IMR-90 (cell line): Measurements from ENCODE around the gene NTSR2.

ENCODE experiments used
- CEBPB ChIP-seq: IDR thresholded peaks from 2 replicates; pipeline ENCODE4 v1.6.1; 2012; ENCODE audit warnings: low read depth, low read length, improper control_type of control experiment
- CTCF ChIP-seq: conservative IDR thresholded peaks from 2 replicates; pipeline ENCODE4 v1.5.1; 2012; ENCODE audit warnings: mild to moderate bottlenecking, low read depth, low read length, improper control_type of control experiment
- MAZ ChIP-seq: IDR thresholded peaks from 2 replicates; pipeline ENCODE4 v1.6.1; 2012; ENCODE audit warnings: low read depth, mild to moderate bottlenecking, low read length, improper control_type of control experiment, moderate library complexity, borderline replicate concordance
- POLR2A ChIP-seq: IDR thresholded peaks from 2 replicates; pipeline ENCODE4 v1.6.1; 2012; ENCODE audit warnings: mild to moderate bottlenecking, low read depth, low read length

- TF ChIP-seq CTCF (no peak), CEBPB (no peak), MAZ (no peak), POLR2A (no peak)
These were observed 35.7 kb upstream of the NTSR2 start for GRCh38 chr2:11705711-11706110.
